ENCODE results near the gene ZNF829.
A peak's percentile ranks its signal among the peaks of the same experiment; 100 is the strongest.

ZNF829 gene

DNA sequence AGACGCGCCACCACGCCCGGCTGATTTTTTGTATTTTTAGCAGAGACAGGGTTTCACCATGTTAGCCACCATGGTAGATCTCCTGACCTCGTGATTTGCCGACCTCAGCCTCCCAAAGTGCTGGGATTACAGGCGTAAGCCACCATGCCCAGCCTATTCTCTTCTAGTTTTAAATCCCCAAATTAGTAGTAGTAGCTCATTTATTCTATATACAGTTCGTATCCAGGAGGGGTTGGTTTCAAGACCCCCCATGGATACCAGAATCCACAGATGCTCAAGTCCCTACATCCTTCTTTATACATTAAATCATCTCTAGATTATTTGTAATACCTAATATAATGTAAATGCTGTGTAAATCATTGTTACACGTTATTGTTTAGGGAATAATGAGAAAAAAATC is 2.0 kb upstream of the ZNF829 start:
- DNase-seq (ENCODE audit: low read depth): no peak
- no peak overlapping the region for H3K4me3 ChIP-seq (ENCODE audit: low read length)
- no peak for TF ChIP-seq CTCF (conservative IDR thresholded peaks at IDR 0.05; ENCODE audit: low read depth, low read length)

GRCh38 chr19:36916991-36917390 is 900 bp upstream of the ZNF829 start:
- TF ChIP-seq CTCF (conservative IDR thresholded peaks at IDR 0.05; ENCODE audit: low read depth, low read length): no peak
- DNase-seq (ENCODE audit: low read depth): peak; percentile 7
- H3K4me3 ChIP-seq (ENCODE audit: low read length): peak overlapping the region; percentile 90

DNA sequence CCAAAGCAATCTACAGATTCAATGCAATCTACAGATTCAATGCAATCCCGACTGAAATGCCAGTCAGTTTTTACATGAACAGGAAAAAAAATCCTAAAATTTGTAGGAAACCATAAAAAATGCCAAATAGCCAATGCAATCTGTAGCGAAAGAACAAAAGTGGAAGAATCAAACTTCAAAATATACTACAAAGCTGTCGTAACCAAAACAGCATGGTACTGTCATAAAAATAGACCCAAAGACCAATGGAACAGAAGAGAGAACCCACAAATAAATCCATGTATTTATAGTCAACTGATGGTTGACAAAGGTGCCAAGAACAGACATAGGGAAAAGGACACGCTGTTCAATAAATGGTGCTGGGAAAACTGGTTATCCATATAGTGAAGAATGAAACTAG is 17.7 kb downstream of the ZNF829 start:
- no peak for TF ChIP-seq CTCF (conservative IDR thresholded peaks at IDR 0.05; ENCODE audit: low read depth, low read length)
- no peak for DNase-seq (ENCODE audit: low read depth)
- H3K4me3 ChIP-seq (ENCODE audit: low read length): no peak overlapping the region

- no peak overlapping the region for H3K4me3 ChIP-seq (ENCODE audit: low read length)
- no peak for TF ChIP-seq CTCF (conservative IDR thresholded peaks at IDR 0.05; ENCODE audit: low read depth, low read length)
- no peak for DNase-seq (ENCODE audit: low read depth)
Observed at GRCh38 chr19:36894849-36895383, 21.2 kb downstream of the ZNF829 start.

- no peak for DNase-seq (ENCODE audit: low read depth)
- no peak overlapping the region for H3K4me3 ChIP-seq (ENCODE audit: low read length)
- no peak for TF ChIP-seq CTCF (conservative IDR thresholded peaks at IDR 0.05; ENCODE audit: low read depth, low read length)
Observed at GRCh38 chr19:36891768-36892357, 24.2 kb downstream of the ZNF829 start.

- H3K4me3 ChIP-seq (ENCODE audit: low read length): no peak overlapping the region
- TF ChIP-seq CTCF (conservative IDR thresholded peaks at IDR 0.05; ENCODE audit: low read depth, low read length): no peak
- DNase-seq (ENCODE audit: low read depth): no peak
Observed at GRCh38 chr19:36876993-36877938, 38.8 kb downstream of the ZNF829 start.
